ENCODE results near the gene FCN1.

FCN1 gene

GRCh38 chr9:134937164-134937555 is 19.4 kb upstream of the FCN1 start:
- DNase-seq = no peak

GRCh38 chr9:134936346-134937163 is 18.8 kb upstream of the FCN1 start:
- DNase-seq = no peak

GRCh38 chr9:134935701-134936345 is 18.1 kb upstream of the FCN1 start:
- DNase-seq = no peak

GRCh38 chr9:134935056-134935640 is 17.4 kb upstream of the FCN1 start:
- DNase-seq = no peak

- no peak for DNase-seq
Measured at GRCh38 chr9:134933076-134933659, 15.5 kb upstream of the FCN1 start.

GRCh38 chr9:134932606-134933005 is 14.9 kb upstream of the FCN1 start:
- DNase-seq = no peak

GRCh38 chr9:134932171-134932570 is 14.5 kb upstream of the FCN1 start:
- no peak for DNase-seq

GRCh38 chr9:134930398-134930797 is 12.7 kb upstream of the FCN1 start:
- no peak for DNase-seq

GRCh38 chr9:134929193-134930158 is 11.8 kb upstream of the FCN1 start:
- no peak for DNase-seq

- no peak for DNase-seq
Measured at GRCh38 chr9:134928436-134929192, 10.9 kb upstream of the FCN1 start.

- no peak for DNase-seq
Measured at GRCh38 chr9:134925011-134925511, 7.3 kb upstream of the FCN1 start.

GRCh38 chr9:134923466-134923865 is 5.8 kb upstream of the FCN1 start:
- no peak for DNase-seq

- DNase-seq = no peak
Measured at GRCh38 chr9:134922932-134923240, 5.2 kb upstream of the FCN1 start.

- DNase-seq = no peak
Measured at GRCh38 chr9:134922066-134922931, 4.6 kb upstream of the FCN1 start.

GRCh38 chr9:134919303-134919702 is 1.6 kb upstream of the FCN1 start:
- no peak for DNase-seq

GRCh38 chr9:134918646-134919045 is 934 bp upstream of the FCN1 start:
- DNase-seq = no peak

GRCh38 chr9:134916161-134916665 is 1.5 kb downstream of the FCN1 start:
- DNase-seq = no peak

- DNase-seq = no peak
Measured at GRCh38 chr9:134915046-134915985, 2.4 kb downstream of the FCN1 start.

GRCh38 chr9:134914501-134914834 is 3.2 kb downstream of the FCN1 start:
- no peak for DNase-seq

All from fibroblast of skin of scalp (primary cell).